ENCODE data around the gene RASAL2.

Gene RASAL2

GRCh38 chr1:178145605-178146004, 51.7 kb downstream of the RASAL2 start:
- Histone ChIP-seq H3K27ac (ENCODE audit: low read depth, low read length) (no peak overlapping the region), H3K27me3 (ENCODE audit: control insufficient read depth in 1 of 2, insufficient read depth in 2 of 2, low read length in 2 of 2) (no peaks in the 10 kb centered on the region), H3K4me3 (ENCODE audit: low read depth in 1 of 2, low read length in 2 of 2) (no peak overlapping the region), H3K9ac (ENCODE audit: low read length) (no peak overlapping the region), H3K4me1 (ENCODE audit: insufficient read depth, low read length) (no peaks in the 10 kb centered on the region), H3K36me3 (ENCODE audit: insufficient read depth, low read length) (no peaks in the 10 kb centered on the region), H3K9me3 (ENCODE audit: low read length) (no peaks in the 10 kb centered on the region)

GRCh38 chr1:178146436-178146835, 52.5 kb downstream of the RASAL2 start:
- no peaks in the 10 kb centered on the region for H3K9me3 ChIP-seq (ENCODE audit: low read length)
- no peak overlapping the region for H3K27ac ChIP-seq (ENCODE audit: low read depth, low read length)
- no peaks in the 10 kb centered on the region for H3K36me3 ChIP-seq (ENCODE audit: insufficient read depth, low read length)
- no peaks in the 10 kb centered on the region for H3K4me1 ChIP-seq (ENCODE audit: insufficient read depth, low read length)
- H3K27me3 ChIP-seq (ENCODE audit: control insufficient read depth in 1 of 2, insufficient read depth in 2 of 2, low read length in 2 of 2), result no peaks in the 10 kb centered on the region
- H3K9ac ChIP-seq (ENCODE audit: low read length), result no peak overlapping the region
- no peak overlapping the region for H3K4me3 ChIP-seq (ENCODE audit: low read depth in 1 of 2, low read length in 2 of 2)

- Histone ChIP-seq H3K9ac (ENCODE audit: low read length) (no peak overlapping the region), H3K27ac (ENCODE audit: low read depth, low read length) (no peak overlapping the region), H3K9me3 (ENCODE audit: low read length) (no peaks in the 10 kb centered on the region), H3K36me3 (ENCODE audit: insufficient read depth, low read length) (no peaks in the 10 kb centered on the region), H3K4me3 (ENCODE audit: low read depth in 1 of 2, low read length in 2 of 2) (no peak overlapping the region), H3K4me1 (ENCODE audit: insufficient read depth, low read length) (no peaks in the 10 kb centered on the region), H3K27me3 (ENCODE audit: control insufficient read depth in 1 of 2, insufficient read depth in 2 of 2, low read length in 2 of 2) (no peaks in the 10 kb centered on the region)
Observed at GRCh38 chr1:178150610-178151009, 56.7 kb downstream of the RASAL2 start.

- Histone ChIP-seq H3K27ac (ENCODE audit: low read depth, low read length) (no peak overlapping the region), H3K4me1 (ENCODE audit: insufficient read depth, low read length) (no peaks in the 10 kb centered on the region), H3K27me3 (ENCODE audit: control insufficient read depth in 1 of 2, insufficient read depth in 2 of 2, low read length in 2 of 2) (no peaks in the 10 kb centered on the region), H3K9ac (ENCODE audit: low read length) (no peak overlapping the region), H3K4me3 (ENCODE audit: low read depth in 1 of 2, low read length in 2 of 2) (no peak overlapping the region), H3K9me3 (ENCODE audit: low read length) (no peaks in the 10 kb centered on the region), H3K36me3 (ENCODE audit: insufficient read depth, low read length) (no peaks in the 10 kb centered on the region)
Observed at GRCh38 chr1:178151831-178152230, 57.9 kb downstream of the RASAL2 start.

- Histone ChIP-seq H3K27me3 (ENCODE audit: control insufficient read depth in 1 of 2, insufficient read depth in 2 of 2, low read length in 2 of 2) (no peaks in the 10 kb centered on the region), H3K27ac (ENCODE audit: low read depth, low read length) (no peak overlapping the region), H3K4me1 (ENCODE audit: insufficient read depth, low read length) (no peaks in the 10 kb centered on the region), H3K4me3 (ENCODE audit: low read depth in 1 of 2, low read length in 2 of 2) (no peak overlapping the region), H3K36me3 (ENCODE audit: insufficient read depth, low read length) (no peaks in the 10 kb centered on the region), H3K9ac (ENCODE audit: low read length) (no peak overlapping the region), H3K9me3 (ENCODE audit: low read length) (no peaks in the 10 kb centered on the region)
Observed at GRCh38 chr1:178155481-178156255, 61.8 kb downstream of the RASAL2 start.

DNA sequence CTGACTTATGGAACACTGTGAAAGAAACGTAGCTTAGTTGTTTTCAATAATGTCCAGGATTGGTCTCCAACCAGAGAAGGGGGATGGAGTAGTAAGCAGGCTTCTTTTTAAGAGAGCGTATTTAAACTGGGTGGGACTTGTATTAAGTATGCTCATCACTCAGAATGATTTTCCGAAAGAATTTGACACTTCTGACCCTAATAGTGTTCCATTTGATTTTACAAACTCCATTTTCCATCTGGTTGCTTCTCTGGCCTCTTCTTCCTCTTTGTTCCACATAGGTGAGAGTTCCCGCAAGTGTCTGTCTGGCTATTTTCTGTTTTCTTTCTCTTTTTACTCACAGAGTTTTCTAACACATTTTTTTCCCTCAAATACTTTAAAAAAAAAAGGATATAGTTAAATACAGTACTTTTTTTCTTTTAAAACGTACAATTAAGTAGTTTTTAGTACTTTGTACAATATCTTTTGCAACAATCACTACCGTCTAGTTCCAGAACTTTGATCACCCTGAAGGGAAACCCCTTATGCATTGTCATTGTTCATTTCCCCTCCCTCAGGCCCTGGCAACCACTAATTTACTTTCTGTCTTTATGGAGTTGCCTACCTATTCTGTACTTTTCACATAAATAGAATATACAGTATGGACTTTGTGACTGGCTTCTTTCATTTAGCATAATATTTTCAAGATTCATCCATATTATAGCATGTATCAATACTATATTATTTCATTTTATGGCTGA, 67.0 kb downstream of the RASAL2 start:
- H3K27ac ChIP-seq (ENCODE audit: low read depth, low read length), result no peak overlapping the region
- H3K9ac ChIP-seq (ENCODE audit: low read length), result no peak overlapping the region

DNA sequence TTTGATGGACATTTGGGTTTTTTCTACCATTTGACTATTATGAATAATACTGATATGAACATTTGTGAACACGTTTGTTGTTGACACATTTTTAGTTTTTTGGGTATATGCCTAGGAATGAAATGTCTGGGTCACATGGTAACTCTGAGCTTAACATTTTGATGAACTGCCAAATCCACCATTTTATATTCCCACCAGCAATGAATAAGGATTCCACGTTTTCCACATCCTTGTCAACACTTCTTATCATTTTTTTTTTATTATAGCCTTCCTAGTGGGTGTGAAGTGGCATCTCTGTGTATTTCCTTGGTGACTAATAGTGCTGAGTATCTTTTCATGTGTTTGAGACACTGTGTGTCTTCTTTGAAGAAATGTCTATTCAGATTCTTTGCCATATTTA, 67.6 kb downstream of the RASAL2 start:
- no peak overlapping the region for H3K4me3 ChIP-seq (ENCODE audit: low read depth in 1 of 2, low read length in 2 of 2)
- no peaks in the 10 kb centered on the region for H3K4me1 ChIP-seq (ENCODE audit: insufficient read depth, low read length)
- no peaks in the 10 kb centered on the region for H3K36me3 ChIP-seq (ENCODE audit: insufficient read depth, low read length)
- no peak overlapping the region for H3K27ac ChIP-seq (ENCODE audit: low read depth, low read length)
- H3K9me3 ChIP-seq (ENCODE audit: low read length), result no peaks in the 10 kb centered on the region
- H3K27me3 ChIP-seq (ENCODE audit: control insufficient read depth in 1 of 2, insufficient read depth in 2 of 2, low read length in 2 of 2), result no peaks in the 10 kb centered on the region
- no peak overlapping the region for H3K9ac ChIP-seq (ENCODE audit: low read length)

More for the DNA sequence above, 67.0 kb downstream of the RASAL2 start:
- Histone ChIP-seq H3K9me3 (ENCODE audit: low read length) (no peaks in the 10 kb centered on the region), H3K36me3 (ENCODE audit: insufficient read depth, low read length) (no peaks in the 10 kb centered on the region), H3K27me3 (ENCODE audit: control insufficient read depth in 1 of 2, insufficient read depth in 2 of 2, low read length in 2 of 2) (no peaks in the 10 kb centered on the region), H3K4me1 (ENCODE audit: insufficient read depth, low read length) (no peaks in the 10 kb centered on the region), H3K4me3 (ENCODE audit: low read depth in 1 of 2, low read length in 2 of 2) (no peak overlapping the region)

GRCh38 chr1:178165196-178165595, 71.3 kb downstream of the RASAL2 start:
- H3K9ac ChIP-seq (ENCODE audit: low read length), result no peak overlapping the region
- no peak overlapping the region for H3K27ac ChIP-seq (ENCODE audit: low read depth, low read length)
- H3K36me3 ChIP-seq (ENCODE audit: insufficient read depth, low read length), result no peaks in the 10 kb centered on the region
- H3K27me3 ChIP-seq (ENCODE audit: control insufficient read depth in 1 of 2, insufficient read depth in 2 of 2, low read length in 2 of 2), result no peaks in the 10 kb centered on the region
- no peaks in the 10 kb centered on the region for H3K4me1 ChIP-seq (ENCODE audit: insufficient read depth, low read length)
- no peak overlapping the region for H3K4me3 ChIP-seq (ENCODE audit: low read depth in 1 of 2, low read length in 2 of 2)
- H3K9me3 ChIP-seq (ENCODE audit: low read length), result no peaks in the 10 kb centered on the region

DNA sequence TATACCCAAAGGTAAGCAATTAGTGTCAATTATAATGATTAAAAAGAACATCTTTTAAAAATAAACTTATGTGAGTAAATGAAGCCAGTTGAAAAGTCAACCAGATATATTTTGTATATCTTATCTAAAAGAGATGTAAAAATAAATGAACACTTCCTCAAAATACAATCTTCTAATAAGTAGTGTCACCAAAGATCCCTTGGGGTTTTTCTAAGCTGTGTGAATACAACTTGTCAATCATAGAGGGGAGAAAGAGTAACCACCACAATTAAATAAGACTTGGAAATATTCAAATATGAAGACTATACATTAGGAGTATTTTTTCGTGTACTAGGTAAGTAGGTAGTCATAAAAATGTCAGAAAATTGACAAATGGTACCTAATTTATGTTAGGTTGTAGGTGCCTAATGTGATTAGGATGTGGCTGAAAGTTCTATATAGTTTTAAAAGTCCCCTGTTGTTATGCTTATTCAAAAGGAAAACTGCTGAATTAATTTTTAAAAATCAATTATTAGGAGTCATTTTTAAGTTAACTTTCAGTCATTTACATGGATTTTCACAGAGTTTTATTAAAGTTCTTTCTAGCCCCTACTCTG, 72.6 kb downstream of the RASAL2 start:
- H3K9ac ChIP-seq (ENCODE audit: low read length), result no peak overlapping the region
- H3K9me3 ChIP-seq (ENCODE audit: low read length), result no peaks in the 10 kb centered on the region
- no peaks in the 10 kb centered on the region for H3K36me3 ChIP-seq (ENCODE audit: insufficient read depth, low read length)
- no peak overlapping the region for H3K4me3 ChIP-seq (ENCODE audit: low read depth in 1 of 2, low read length in 2 of 2)
- H3K4me1 ChIP-seq (ENCODE audit: insufficient read depth, low read length), result no peaks in the 10 kb centered on the region
- H3K27ac ChIP-seq (ENCODE audit: low read depth, low read length), result no peak overlapping the region
- H3K27me3 ChIP-seq (ENCODE audit: control insufficient read depth in 1 of 2, insufficient read depth in 2 of 2, low read length in 2 of 2), result no peaks in the 10 kb centered on the region

GRCh38 chr1:178168536-178168935, 74.6 kb downstream of the RASAL2 start:
- H3K4me3 ChIP-seq (ENCODE audit: low read depth in 1 of 2, low read length in 2 of 2), result no peak overlapping the region

GRCh38 chr1:178169649-178170048, 75.7 kb downstream of the RASAL2 start:
- Histone ChIP-seq H3K27me3 (ENCODE audit: control insufficient read depth in 1 of 2, insufficient read depth in 2 of 2, low read length in 2 of 2) (no peaks in the 10 kb centered on the region), H3K4me1 (ENCODE audit: insufficient read depth, low read length) (no peaks in the 10 kb centered on the region), H3K4me3 (ENCODE audit: low read depth in 1 of 2, low read length in 2 of 2) (no peak overlapping the region), H3K36me3 (ENCODE audit: insufficient read depth, low read length) (no peaks in the 10 kb centered on the region), H3K27ac (ENCODE audit: low read depth, low read length) (no peak overlapping the region), H3K9me3 (ENCODE audit: low read length) (no peaks in the 10 kb centered on the region), H3K9ac (ENCODE audit: low read length) (no peak overlapping the region)

More at GRCh38 chr1:178168536-178168935, 74.6 kb downstream of the RASAL2 start:
- Histone ChIP-seq H3K4me1 (ENCODE audit: insufficient read depth, low read length) (no peaks in the 10 kb centered on the region), H3K9me3 (ENCODE audit: low read length) (no peaks in the 10 kb centered on the region), H3K27ac (ENCODE audit: low read depth, low read length) (no peak overlapping the region), H3K36me3 (ENCODE audit: insufficient read depth, low read length) (no peaks in the 10 kb centered on the region), H3K27me3 (ENCODE audit: control insufficient read depth in 1 of 2, insufficient read depth in 2 of 2, low read length in 2 of 2) (no peaks in the 10 kb centered on the region), H3K9ac (ENCODE audit: low read length) (no peak overlapping the region)

Data from muscle layer of colon (tissue), 2 donors.